HK-2 (cell line): ENCODE measurements around the gene UNC13D.

Source experiments
- DNase-seq: peaks from one replicate; pipeline ENCODE4 v3.0.0-alpha.2; 2018; ENCODE audit not compliant: unreplicated experiment

Gene UNC13D

GRCh38 chr17:75850928-75851692, 6.9 kb upstream of the UNC13D start:
- no peak for DNase-seq

- DNase-seq: no peak
These were observed 5.5 kb upstream of the UNC13D start for GRCh38 chr17:75849724-75850123.

GRCh38 chr17:75849279-75849646, 5.1 kb upstream of the UNC13D start:
- DNase-seq: no peak

GRCh38 chr17:75848523-75849278, 4.5 kb upstream of the UNC13D start:
- DNase-seq: peak; percentile 54

GRCh38 chr17:75847614-75848522, 3.7 kb upstream of the UNC13D start:
- DNase-seq: no peak

GRCh38 chr17:75846692-75847613, 2.7 kb upstream of the UNC13D start:
- DNase-seq: no peak

GRCh38 chr17:75845933-75846691, 1.9 kb upstream of the UNC13D start:
- no peak for DNase-seq

GRCh38 chr17:75845058-75845711, 981 bp upstream of the UNC13D start:
- peak; percentile 86 for DNase-seq

GRCh38 chr17:75844530-75845057, 390 bp upstream of the UNC13D start:
- peak; percentile 79 for DNase-seq

GRCh38 chr17:75842963-75843576, 1.1 kb downstream of the UNC13D start:
- no peak for DNase-seq

GRCh38 chr17:75842411-75842810, 1.8 kb downstream of the UNC13D start:
- DNase-seq: no peak

GRCh38 chr17:75840799-75841164, 3.4 kb downstream of the UNC13D start:
- DNase-seq: no peak

GRCh38 chr17:75839942-75840798, 4.0 kb downstream of the UNC13D start:
- DNase-seq: no peak

- DNase-seq: no peak
These were observed 5.8 kb downstream of the UNC13D start for GRCh38 chr17:75838410-75838809.

GRCh38 chr17:75837899-75838298, 6.3 kb downstream of the UNC13D start:
- no peak for DNase-seq

- DNase-seq: no peak
These were observed 7.6 kb downstream of the UNC13D start for GRCh38 chr17:75836605-75837004.

GRCh38 chr17:75835654-75835987, 8.6 kb downstream of the UNC13D start:
- no peak for DNase-seq

- no peak for DNase-seq
These were observed 9.1 kb downstream of the UNC13D start for GRCh38 chr17:75834928-75835653.
